Hematopoietic multipotent progenitor cell treated with erythropoietin and hydrocortisone succinate and interleukin-3 and kit ligand, for 17 days (in vitro differentiated cells): ENCODE results near the gene C19orf33.

Experiments used
- DNase-seq: peaks from one replicate; pipeline ENCODE4 v3.0.0-alpha.2; 2015; ENCODE audit warnings: low spot score

The C19orf33 gene

DNA sequence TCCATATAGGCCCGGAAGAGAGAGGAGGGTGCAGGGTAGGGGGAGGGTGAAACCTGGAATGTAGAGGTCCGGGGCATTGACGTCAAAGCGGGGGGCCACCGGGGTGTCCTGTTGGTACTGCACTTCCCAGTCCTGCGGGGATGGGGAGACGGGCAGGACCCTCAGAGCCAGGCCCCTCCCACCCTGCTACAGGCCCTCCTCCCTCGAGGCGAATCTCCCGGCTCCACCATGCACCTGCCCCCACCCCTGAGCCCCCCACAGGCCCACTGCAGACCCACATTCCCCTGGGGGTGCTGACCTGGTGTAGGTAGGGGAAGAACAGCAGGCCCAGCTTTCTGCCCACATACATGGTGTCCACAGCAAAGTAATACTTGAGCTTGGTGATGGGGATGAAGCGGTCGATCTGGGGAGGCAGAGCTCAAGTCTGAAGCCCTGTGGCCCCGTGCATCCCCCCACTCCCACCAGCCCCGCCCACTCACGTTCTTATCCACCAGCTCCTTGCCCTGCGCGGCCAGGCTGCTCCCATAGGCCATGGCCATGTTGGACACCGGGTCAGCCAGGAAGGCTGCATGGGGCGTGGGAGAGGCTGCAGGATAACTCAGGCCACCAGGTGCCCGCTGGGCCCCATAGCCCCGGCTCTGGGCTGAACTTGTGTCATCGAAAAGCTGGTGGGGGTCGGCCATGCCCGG is 5.0 kb downstream of the C19orf33 start:
- no peak for DNase-seq

DNA sequence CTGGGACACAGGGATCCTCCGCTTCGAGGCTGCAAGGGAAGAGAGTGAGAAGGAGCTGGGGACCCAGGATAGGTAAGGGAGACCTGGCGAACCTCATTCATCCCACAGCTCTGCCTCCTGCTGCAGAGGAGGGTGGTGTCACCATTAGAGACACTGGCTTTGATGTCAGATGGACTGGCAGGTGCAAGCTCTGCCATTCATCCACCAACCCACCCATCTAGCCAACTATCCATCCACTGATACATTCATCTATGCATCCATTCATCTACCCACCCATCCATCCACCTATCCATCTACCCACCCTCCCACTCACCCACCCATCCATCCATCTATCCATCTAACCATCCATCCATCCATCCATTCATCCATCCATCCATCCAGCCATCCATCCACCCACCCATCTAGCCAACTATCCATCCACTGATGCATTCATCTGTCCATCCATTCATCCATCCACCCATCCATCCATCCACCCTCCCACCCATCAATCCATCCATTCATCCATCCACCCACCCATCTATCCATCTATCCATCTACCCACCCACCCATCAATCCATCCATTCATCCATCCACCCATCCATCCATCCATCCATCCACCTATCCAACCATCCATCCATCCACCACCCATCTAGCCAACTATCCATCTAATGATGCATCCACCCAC is 5.7 kb downstream of the C19orf33 start:
- no peak for DNase-seq

DNA sequence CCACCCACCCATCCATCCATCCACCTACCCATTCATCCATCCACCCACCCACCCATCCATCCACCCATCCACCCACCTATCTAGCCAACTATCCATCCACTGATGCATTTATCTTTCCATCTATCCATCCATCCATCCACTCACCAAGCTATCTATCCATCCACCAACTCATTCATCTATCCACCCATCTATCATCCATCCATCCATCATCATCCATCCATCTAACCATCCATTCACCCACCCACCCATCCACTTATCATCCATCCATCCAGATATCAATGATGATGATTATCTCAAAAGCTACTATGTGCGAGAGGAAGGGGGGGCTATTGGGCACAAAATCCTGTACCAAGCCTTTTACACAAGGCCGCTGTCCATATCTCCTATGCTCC is 6.2 kb downstream of the C19orf33 start:
- no peak for DNase-seq

DNA sequence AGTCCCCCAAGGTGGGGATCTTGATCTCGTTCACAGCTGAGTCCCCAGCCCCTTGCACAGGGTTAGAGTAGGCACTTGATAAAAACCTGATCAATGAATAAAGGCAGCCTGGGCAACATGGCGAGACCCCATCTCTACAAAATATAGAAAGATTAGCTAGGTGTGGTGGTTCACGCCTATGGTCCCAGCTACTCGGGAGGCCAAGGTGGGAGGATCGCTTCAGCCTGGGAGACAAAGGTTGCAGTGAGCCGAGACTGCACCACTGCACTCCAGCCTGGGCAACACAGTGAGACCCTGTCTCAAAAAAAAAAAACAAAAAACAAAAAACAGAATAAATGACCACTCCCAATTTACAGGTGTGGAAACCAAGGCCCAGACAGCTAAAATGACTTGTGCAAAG is 6.9 kb downstream of the C19orf33 start:
- no peak for DNase-seq

DNA sequence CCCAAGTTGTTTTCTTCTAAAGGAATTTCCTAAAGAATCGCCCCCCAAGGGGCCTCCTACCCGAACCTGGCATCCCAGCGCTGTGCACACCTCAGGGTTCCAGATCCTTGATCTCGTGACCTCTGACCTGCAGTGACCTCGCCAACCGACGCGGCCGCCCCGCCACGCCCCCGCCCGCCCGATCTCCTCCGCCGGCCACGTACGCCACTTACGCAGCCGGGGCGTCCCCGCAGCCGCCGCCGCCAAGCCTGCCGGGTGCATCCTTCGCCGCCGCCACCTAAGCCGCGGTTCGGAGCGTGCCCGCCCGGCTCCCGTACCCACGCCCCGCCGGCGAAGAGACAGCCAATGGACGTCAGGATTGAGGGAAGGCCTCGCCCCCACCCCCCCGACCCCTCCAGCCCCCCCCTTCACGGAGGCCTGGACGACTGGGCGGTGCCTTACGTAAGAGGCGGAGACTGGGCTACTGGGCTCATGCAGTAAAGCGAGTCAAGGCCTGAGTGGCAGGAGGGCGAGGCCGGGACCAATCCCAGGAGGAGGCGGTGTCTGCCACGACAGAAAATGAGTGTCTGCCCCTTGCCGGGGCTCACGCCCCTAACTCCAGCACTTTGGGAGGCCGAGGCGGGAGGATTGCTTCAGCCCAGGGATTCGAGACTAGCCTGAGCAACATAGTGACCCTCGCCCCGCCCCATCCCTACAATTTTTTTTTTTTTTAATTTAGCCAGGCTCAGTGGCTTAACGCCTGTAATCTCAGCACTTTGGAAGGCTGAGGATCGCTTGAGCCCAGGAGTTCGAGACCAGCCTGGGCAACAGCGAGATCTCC is 11.8 kb downstream of the C19orf33 start, which contains the start of gene YIF1B:
Gene YIF1B (minus strand): TSS at position 291 of the 820 bp plus-strand sequence. CDS start 30 bp downstream, at position 261.
- peak; percentile 96 for DNase-seq

DNA sequence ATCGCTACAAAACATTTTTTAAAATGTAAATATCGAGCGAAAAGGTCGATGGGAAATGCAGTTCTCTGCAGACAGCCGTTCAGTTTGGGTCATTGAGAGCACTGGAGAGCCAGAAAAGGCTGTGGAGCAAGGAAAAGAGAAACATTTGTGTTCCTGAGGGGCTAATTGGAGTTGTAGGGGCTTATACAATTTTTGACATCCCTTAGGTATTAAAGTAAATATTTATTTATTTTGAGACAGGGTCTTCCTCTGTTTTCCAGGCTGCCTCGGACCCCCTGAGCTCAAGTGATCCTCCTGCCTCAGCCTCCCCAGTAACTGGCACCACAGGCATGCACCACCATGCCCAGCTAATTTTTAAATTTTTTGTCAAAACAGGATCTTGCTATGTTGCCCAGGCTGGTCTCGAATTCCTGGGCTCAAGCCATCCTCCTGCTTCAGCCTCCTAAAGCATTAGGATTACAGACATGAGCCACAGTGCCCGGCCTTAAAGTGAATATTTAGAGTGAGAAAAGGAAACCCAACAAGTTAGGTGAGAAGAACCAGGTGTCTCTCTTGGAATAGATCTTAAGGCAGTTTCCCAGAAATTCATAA is 12.5 kb downstream of the C19orf33 start:
- no peak for DNase-seq

DNA sequence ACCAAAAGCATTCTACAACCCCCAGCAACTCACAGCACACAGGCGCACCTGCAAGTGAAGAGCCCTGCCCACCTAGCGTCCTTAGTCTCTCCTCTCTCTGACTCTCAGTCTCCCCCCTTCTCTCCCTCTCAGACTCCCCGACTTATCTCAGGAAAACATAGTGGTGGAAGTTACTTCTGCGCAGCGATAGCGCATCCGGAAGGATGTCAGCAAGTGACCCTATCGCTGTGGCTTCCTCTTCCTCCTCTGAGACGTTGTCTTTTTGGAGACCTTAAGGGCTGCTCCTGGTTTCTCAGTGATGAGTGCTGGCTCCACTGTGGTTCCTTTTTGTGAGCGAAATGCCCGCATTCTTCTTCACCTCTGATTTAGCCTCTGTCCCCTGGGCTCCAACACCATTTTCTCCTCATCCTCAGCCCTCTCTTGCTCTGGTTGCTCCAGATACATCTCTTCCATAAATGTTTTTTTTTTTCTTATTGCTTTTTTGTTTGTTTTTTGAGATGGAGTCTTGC is 13.1 kb downstream of the C19orf33 start:
- DNase-seq: peak; percentile 82

DNA sequence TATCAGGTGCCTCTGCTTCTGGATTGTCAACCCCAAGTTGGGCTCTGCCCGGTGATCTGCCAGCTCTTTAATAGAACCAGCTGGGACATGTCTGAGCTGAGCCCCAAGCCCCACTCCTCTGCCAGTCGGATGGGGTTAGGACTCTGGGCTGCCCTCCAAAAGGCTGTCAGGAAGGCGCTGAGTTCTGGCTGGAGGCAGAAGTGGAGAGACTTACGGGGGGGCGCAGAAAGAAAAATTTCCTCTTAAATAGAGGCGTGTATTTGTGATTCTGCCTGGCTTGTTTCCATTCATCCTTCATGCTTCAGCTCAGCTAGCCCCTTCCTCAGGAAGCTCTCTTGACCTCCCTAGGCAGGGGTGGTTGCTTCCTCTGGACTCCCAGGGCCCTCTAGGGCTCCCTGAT is 14.6 kb downstream of the C19orf33 start:
- no peak for DNase-seq

DNA sequence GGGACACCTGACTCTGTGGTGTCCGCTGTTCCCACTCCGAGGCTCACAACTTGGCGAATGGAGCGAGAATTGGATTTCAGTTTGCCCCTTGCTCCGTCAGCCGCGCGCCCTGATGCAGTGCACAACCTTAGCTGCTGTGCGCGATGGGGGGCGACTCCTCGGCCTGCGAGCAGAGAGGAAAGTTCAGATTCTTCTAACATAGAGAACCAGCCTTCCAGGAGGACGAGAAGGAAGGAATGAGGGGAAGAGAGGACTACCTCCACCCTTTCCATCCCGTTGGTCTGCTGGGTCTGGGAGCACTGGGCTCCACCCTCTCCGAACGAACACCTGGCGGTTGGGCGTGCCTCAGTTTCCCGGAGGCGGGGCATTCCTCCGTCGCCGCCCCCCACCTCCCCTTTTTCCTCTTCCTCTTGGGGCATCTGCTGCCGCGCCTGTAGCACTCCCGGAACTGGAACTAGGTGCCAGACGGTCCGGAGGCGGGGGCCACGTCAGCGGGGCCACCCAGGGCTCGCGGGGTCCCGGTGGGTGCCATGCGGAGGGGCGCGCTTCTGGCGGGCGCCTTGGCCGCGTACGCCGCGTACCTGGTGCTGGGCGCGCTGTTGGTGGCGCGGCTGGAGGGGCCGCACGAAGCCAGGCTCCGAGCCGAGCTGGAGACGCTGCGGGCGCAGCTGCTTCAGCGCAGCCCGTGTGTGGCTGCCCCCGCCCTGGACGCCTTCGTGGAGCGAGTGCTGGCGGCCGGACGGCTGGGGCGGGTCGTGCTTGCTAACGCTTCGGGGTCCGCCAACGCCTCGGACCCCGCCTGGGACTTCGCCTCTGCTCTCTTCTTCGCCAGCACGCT is 15.6 kb downstream of the C19orf33 start, which contains the start of gene KCNK6:
Gene KCNK6 (plus strand): TSS at position 425 of the 838 bp plus-strand sequence. CDS start 106 bp downstream, at position 531.
- no peak for DNase-seq

DNA sequence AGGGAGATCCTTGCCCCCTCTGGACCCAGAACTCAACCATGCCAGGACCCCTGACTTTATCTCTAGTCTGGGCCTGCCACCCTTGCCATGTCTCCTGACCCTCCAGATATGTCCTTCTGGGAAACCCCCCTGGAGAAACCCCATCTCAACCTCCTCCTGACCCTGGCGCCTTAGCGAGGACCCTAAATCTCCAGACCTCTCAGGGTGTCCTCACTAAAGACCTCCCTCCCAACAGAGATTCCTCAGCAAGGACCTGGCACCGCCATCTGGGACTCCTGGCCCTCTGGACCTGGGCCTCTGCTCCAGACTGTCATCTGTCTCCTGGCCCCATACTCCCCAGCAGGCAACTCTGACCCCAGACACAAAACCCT is 16.9 kb downstream of the C19orf33 start:
- no peak for DNase-seq

DNA sequence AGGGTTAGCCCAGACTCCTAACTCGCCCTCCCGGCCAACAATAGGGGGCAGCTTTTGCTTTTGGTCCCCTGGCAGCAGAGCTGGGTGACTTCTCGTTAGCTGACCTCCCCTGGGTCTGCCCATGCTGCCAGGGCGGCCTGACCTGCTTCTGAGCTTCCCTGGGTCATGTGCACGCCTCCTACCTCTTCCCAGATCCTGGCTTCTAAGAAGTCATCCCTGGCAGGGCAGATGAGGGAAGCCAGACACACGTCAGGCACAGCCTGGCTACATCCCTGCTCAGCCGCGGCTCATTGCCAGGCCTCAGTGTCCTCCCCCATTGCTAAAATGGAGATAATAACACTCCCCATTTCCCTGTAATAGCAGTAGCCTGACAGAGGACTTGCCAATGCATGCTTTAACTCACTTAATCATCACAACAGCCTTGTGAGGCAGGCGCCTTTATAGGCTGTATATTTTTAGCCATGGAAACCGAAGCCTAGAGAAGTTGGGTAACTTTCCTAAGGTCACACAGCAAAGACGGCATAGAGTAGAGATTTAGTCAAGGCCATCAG is 17.7 kb downstream of the C19orf33 start:
- no peak for DNase-seq

DNA sequence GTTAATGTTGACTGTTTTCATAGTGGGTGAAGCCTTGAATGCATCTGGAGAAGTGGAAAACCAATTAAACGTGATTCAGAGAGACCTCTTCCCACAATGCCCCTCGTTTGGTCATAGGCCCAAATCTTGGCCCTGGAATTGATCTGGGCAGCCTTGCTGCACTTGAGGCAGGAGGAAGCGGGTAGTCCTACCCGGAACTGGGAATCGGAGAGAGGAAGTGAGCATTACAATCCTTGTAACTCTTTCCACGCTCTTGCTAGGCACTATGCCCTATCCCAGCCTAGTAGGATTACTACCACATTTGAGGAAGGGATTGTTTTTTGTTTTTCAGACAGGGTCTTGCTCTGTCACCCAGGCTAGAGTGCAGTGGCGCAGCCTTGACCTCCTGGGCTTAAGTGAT is 19.2 kb downstream of the C19orf33 start:
- DNase-seq: no peak

DNA sequence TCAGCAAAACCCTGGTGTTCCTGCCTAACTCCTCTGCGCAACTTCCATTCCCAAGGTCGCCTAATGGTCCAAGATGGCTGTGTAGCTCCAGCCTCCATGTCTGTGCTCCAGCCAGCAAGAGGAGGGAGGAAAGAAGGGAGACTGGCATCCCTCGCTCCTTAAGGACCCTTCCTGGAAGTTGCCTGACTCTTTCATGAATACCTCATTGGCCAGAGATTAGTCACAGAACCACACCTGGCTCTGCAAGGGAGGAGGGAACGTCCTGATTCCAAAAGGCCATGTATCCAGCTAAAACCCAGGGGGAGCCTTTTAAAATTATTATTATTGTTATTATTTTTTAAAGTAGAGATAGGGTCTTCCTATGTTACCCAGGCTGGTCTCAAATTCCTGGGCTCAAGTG is 20.4 kb downstream of the C19orf33 start:
- no peak for DNase-seq

DNA sequence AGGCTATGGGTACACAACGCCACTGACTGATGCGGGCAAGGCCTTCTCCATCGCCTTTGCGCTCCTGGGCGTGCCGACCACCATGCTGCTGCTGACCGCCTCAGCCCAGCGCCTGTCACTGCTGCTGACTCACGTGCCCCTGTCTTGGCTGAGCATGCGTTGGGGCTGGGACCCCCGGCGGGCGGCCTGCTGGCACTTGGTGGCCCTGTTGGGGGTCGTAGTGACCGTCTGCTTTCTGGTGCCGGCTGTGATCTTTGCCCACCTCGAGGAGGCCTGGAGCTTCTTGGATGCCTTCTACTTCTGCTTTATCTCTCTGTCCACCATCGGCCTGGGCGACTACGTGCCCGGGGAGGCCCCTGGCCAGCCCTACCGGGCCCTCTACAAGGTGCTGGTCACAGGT is 22.5 kb downstream of the C19orf33 start:
- no peak for DNase-seq

DNA sequence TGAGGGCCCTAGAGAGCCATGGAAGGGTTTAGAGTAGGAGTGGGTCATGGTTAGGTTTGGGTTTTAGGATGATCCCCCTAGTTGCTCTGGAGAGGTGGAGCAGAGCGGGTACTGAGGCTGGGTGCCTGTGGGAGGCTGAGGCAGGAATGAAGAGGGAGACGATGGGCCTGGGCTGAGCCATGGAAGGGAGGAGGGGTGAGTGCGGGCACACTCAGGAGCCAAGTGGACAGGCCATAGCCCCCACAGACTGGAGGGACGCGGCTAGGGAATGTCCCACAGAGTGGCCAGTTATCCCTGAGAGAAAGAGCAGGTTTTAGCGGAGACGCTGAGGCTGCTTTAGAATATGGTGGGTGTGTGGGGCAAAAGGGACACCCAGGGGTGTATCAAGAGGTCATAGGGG is 25.6 kb downstream of the C19orf33 start:
- no peak for DNase-seq

DNA sequence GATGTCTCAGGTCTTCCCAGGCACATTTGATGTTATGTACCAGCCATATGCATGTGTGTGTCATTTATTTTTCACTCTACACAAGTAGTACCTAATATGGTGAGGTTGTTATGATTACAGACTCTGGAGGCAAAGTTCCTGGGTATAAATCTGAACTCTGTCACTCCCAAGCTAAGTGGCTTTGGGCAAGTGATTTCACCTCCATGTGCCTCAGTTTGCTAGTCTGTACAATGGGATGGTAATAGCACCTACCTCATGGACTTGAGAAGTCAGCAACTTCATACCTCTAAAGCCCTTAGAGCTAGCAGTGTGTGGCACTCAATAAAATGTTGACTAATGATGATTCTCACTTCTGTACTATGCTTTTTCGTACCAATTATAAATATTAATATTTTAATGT is 27.7 kb downstream of the C19orf33 start:
- DNase-seq: no peak

DNA sequence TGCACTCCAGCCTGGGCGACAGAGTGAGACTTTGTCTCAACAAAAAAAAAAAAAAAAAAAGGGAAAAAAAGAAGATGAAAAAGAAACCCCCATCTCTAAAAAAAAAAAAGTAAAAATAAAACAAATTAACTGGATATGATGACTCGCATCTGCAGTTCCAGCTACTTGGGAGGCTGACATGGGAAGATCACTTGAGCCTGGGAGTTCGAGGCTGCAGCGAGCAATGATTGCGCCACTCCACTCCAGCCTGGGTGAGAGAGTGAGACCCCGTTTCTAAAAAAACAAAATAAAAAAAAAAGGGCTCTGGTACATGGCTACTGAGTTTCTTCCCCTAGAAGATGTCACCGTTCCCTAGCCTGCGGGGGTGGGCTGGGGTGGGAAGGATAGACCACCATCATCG is 29.2 kb downstream of the C19orf33 start:
- DNase-seq: no peak

DNA sequence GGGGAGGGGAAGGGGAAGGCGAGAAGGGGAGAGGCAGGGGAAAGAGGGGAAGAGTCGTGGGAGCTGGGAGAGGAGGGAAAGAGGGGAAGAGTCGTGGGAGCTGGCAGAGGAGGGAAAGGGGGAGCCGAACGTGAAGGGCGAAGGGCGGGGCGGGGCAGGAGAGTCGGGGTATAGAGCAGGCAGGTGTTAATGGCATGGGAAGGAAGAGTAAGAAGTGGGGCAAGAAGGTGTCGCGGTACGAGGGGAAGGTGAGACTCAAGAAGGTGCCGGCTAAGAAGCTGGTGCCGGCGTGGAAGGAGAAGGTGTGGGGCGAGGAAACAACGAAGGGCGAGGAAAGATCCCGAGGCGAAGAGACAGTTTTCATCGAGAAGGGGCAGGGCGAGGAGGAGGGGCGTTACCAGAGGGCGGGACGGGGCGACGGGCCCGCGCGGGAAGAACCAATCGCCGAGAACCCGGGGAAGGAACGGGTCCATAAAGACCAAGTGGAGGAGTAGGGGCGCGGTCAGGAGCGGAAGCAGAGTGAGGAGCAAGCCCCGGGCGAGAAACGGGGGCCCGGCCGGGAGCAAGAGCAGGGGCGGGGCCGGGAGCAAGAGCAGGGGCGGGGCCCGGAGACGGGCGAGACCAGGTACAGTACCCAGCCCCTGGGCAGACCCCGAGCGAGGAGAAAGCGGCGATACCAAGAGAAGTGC is 32.0 kb downstream of the C19orf33 start:
- peak; percentile 91 for DNase-seq

DNA sequence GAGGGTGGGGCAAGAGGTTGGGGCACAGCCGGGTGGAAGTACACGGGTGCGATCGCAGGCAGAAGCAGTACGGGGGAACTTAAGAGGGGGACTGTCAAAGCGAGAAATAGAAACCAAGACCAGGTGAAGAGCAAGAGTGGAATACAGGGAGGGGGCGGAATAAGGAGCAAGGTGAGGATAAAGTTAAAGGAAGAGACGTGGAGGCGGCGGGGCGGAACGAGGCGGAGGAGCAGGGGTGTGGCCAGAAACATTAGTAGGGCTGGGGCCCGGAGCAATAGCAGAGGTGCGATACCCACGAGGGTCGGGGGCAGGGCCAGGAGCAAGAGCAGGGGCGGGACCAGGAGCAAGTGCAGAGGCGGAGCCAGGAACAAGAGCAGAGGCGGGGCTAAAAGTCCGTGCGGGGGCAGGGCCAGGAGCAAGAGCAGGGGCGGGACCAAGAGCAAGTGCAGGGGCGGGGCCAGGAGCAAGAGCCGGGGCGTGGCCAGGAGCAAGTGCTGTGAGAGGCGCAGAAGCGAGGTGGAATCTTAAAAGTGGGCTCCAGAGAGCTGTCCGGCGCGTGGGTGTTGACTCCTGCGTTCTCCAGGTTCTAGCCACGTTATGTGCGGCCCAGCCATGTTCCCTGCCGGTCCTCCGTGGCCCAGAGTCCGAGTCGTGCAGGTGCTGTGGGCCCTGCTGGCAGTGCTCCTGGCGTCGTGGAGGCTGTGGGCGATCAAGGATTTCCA is 32.7 kb downstream of the C19orf33 start:
- DNase-seq: peak; percentile 97

DNA sequence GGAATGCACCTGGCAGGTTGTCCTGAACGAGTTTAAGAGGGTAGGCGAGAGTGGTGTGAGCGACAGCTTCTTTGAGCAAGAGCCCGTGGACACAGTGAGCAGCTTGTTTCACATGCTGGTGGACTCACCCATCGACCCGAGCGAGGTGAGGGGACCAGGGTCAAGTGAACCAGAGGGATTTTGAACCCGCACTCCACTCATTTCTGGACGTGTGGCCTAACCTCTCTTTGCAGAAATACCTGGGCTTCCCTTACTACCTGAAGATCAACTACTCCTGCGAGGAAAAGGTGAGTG is 33.3 kb downstream of the C19orf33 start:
- no peak for DNase-seq
